HG03280 (cell line): ENCODE results near the gene EGFL8.
"Not testable (repeated sequence)": the region's sequence is repeated elsewhere in the genome, so short reads cannot be mapped to it uniquely, and the experiment has no call there.

Experiments
- ATAC-seq: cut with Tn5 transposase; IDR thresholded peaks from one replicate; pipeline ENCODE4 v1.9.1; 2021; ENCODE audit warnings: mild to moderate bottlenecking, moderate library complexity; ENCODE audit not compliant: unreplicated experiment

Gene EGFL8

DNA sequence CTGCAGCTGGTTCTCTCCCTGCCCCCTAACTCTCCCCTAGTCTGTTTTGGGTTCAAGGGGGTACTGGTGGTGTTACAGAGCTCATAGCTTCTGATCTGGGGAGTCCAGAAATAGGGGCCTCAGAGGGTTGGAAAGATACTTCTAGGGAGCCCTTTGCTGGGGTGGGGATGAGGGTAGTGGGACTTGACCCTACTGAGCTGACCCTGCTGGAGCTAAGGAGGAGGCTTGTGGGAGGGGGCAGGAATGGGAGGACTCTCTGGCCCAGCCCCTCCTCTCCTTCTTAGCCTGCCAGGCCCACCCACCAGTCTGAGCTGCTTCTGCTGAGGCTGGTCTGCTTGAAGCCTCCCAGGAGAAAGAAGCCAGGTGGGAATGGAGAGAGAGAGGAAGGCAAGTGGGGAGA lies at the start of gene EGFL8:
EGFL8 (plus strand) TSS at position 301 of the 400 bp plus-strand sequence. CDS start 1,571 bp downstream, outside the sequence.
- no peak for ATAC-seq

DNA sequence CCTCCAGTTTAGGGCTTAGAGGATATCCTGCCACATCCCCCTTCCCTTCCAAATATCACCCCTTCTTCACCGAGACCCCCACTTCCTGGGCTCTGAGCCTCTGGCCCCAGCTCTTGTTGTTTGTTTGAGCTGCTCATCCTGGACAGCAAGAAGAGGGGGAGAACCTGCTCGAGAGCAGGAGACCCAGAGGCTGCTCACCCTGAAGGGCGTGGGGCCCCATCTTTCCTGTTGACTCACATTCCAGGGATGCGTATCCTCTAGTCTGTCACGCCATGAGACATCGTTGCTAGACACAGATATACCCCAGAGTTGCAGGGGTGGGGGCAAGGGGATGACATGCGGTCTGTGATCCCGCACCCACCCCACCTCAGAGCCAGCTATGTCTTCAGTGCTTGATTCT lies 49.6 kb upstream of the EGFL8 start:
- no peak for ATAC-seq

DNA sequence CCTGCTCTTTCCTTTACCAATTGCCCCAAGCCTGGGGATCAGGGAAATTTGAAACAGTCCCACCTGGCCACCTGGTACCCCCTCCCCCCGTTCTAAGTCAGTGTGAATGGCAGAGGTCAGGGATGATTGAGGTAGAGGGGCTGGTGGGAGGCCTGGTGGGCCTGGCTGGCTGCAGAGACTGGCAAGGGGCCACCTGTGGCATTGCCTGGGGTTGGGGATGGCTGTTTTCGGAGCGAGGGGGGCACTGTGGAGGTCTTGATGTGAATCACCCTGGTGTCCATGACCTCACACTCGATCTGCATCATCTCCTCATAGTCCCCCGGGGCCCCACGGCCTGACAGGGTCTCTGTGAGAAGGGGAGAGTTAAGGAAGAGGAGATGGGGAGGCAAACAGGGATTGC lies 48.8 kb upstream of the EGFL8 start:
- no peak for ATAC-seq

DNA sequence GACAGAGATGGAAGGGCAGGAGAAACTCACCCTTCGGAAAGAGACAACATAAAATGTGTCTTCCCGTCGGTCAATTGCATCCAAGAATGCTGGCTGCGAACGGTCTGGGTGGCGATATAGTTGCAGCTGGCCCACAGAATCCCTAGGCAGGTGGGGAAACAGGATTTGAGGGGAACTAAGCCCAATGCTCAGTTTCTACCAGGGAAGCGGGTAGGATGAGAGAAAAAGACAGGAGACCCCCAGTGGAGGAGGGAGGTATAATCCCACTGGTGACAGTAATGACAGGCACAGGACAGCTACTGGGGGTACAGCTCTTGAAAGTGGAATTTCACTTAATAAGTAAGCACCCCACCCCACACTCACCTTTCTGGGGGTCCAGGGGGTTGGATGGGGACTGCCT lies 47.7 kb upstream of the EGFL8 start:
- no peak for ATAC-seq

DNA sequence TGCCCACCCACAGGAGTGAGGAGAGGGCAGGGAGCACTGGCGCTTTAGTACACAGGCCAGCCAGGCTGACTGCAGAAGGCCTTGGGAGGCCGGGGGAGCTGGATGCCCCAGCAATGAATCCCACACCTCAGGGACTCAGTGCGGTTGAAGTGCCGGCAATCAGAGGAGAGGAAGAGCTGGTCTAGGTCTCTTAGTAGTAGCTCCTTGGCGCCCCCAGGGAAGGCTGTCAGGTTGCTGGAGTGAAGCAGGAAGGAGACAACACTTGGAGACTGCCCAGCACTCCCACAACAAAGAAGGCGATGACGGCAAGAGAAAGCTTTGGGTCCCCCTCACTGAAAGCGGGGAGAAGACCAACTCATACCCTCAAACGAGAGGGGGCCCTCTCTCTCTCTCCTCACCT lies 46.9 kb upstream of the EGFL8 start:
- ATAC-seq, result no peak

DNA sequence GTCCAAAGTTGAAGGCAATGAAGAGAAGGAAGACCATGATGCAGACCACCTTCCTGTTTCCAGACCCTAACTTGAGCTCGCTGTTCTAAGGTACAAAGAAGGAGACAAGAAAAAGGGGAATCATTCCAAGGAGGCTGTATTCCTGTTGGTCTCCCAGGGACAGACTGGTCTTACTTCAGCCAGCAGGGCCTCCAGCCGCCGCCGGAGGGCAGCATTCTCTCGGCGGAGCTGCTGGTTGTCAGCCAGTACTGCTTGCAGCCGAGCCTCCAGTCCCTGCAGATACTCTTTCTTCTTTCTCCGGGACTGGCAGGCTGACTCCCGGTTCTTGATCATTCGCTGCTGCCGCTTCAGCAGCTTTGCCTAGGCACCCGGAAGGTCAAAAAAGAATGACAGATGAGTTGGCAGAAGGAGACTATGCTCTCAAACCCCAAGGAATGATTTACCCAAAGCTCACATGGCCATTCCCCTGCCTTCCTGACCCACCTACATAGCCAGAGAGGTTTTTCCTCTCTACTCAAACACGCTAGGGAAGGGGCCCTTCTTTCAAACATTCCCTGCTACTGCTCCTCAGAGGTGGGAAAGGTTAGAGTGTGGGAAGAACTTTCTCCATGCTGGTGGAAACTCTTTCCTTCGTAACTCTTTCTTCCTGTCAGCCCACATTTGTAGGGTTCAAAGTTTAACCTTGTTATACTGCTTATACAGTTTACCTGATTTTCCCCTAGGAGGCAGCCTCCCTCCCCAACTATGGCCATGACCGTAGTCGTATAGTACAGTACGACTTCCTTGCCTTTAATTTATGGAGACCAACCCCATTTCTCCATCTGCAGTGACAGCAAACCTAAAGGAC lies 45.4 kb upstream of the EGFL8 start:
- no peak for ATAC-seq

DNA sequence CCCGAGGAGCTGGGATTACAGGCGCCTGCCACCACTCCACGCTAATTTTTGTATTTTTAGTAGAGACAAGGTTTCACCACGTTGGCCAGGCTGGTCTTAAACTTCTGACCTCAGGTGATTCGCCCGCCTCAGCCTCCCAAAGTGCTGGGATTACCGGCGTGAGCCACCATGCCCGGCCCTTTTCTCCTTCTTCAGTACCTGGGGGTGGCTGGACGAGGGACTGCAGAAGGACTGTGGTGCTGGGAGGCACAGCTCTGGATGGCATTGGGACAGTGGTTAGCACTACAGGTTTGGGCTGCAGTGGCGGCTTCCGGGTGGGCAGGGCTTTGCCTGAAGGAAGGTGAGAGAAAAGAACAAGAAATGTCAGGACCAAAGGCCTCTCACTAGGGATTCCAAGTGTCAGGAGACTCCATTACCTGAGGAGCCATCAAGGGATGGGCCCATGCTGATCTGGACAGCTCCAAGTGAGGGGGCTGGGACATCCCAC lies 43.8 kb upstream of the EGFL8 start:
- no peak for ATAC-seq

DNA sequence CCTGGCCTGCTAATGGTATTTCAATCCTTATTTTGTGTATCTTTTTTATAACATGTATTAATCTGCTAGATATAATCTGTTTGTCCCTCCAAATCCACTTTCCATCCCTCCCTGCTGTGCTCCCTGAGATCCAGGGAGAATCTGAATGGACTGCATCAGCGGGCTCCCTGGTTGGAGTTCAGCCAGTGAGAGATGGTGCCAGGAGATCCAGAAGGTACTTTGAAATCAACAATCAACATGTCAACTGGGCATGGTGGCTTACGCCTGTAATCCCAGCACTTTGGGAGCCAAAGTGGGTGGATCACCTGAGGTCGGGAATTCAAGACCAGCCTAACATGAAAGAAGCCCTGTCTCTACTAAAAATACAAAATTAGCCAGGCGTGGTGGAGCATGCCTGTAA lies 40.7 kb upstream of the EGFL8 start:
- ATAC-seq, result no peak

DNA sequence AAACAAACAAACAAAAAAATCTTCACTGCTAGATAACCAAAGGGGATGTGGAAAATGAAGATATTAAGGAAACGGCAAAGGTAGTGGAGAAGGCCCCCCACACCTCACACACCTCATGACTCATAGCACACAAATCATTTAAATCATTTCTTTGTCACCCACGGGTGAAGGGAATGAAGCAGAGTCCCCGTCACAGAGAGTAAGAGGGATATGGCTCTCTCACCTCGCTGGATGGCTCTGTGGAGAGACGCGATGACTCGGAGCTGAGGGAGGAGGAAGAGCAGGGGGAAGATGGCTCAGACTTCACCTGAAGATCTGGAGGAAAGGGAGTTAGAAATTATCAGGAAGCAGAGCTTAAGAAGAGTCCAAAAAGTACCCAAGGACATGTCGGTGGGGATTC lies 37.5 kb upstream of the EGFL8 start:
- ATAC-seq, result no peak

DNA sequence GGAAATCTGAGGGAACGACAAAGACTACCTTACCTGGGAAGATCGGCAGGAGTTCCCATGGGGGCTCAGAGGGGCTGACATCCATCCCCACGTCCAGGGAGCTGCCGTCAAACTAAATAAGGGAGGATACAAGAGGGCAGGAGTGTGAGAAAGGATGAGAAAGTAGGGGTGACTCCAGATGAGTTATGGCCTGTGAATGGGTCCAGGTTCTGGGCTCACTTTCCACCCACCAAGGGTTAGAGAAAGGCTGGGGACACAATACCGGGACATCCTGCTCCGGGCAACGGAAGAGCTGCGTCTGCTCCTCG lies 37.0 kb upstream of the EGFL8 start:
- no peak for ATAC-seq

DNA sequence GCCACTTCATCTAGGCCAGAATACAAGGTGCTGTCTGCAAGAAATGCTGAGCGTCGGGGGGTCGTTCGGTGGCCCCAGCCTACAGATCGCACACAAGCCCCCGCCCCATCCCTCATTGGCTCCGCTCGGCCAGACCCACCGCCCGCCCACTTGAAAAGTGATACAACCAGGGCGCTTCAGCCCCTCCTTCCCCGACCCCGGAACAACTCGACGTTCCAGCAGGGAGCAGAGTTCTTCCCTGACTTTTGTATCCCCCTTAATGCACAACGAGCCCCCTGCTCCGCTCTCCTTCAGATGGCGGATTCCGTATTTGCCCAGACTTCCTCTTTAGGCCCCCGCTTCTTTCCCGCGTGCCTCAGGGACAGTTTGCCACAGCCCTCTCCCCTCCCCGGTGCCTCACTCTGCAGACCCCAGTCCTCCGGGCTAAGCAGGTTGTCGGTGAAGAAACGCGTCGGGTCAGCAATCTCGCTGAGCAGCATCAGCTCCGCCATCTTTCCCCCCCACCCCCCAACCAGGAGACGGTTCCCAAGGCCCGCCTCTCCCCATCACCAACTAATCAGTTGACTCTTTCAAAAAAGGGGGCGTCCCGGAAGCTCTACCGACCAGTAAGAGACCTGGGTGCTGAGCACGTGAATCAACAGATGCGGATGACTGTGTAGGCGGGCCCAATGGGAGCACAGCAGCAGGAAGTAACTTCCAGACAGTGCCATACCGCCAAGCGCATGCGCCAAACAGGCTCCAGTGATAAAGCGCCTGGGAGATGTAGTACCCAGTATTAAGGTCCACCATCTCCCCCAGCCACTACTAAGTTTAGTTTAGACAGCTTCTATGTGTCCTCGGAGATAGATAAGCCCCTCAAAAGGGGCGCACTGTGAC lies 36.4 kb upstream of the EGFL8 start, which contains the start of gene ATF6B:
ATF6B (minus strand) TSS at position 530 of the 876 bp plus-strand sequence; CDS start at position 491, 39 bp downstream.
- ATAC-seq, result peak; percentile 88

DNA sequence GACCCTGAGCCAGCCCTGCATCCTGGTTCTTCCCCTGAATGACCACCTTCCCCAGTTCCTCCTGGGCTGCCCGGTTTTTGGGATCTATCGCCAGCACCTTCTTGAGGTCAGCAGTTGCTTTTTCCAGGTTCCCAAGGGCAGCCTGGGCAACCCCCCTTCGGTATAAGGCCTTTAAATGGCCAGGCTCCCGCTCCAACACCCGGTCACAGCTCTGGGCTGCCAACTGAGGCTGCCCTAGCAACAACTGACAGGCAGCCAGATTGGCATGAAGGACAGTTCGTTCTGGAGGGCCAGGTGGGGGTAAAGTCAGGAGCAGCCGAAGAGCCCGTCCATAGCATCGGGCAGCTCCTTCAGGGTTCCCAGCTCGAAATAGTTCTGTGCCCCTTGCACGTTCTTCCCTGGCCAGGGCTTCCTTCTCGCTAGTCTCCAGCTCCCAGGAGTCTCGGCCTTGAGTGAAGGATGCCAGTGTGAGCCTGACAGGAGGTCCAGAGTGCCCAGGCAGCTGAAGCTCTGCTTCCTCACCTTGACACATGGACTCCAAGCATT lies 35.6 kb upstream of the EGFL8 start:
- no peak for ATAC-seq

DNA sequence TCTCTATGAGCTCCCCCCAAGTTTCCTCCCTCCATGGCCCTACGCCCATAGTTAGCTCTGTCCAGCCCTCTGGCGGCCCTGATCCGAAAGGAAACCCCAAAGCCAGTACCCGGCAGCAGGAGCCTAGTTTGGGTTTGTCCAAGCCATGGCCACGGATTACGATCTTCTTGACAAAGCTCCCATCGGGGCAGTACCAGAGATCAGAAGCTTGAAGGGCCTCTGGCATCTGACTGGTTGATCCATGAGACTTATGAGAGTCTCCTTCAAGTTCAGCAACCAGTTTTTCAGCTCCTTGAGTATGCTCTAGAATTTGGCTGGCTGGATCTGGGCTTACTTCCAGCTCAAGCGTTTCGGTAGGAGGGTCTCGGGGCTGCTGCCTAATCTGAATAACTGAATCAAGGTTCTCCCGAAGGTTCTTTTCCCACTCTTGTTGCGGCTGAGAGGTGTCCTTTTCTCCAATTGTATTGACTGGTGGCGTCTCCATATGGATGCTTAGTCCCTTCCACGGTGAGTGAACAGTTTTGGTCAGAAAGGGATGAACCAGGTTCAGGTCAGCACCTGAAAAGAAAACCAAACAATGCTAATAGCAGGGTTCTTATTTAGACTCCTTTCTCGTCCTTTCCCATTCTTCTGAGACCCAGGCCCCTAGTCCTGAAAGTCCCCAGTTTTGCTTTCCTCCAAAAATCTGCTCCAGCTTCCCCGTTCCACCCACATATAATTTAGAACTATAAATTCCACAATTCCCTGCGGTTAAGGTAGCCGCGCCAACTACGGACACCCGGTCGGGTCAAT lies 34.9 kb upstream of the EGFL8 start:
- no peak for ATAC-seq

DNA sequence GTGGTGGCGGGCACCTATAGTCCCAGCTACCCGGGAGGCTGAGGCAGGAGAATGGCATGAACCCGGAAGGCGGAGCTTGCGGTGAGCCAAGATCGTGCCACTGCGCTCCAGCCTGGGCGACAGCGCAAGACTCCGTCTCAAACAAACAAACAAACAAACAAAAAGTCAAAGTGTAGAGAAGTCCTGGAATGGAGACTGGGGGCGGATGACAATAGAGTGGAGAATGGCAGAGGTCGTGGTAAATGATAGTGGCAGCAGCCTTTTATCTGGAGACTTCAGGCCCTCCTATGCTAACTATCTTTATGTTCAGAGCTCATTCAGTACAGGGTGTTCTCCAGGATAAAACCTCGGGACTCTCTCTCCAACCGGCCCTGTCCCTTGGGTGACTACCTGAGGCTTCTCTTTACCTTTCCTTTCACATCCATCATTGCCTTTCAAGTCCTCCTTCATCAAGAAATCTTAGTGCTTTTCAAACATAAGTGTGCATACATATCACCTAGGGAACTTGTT lies 32.9 kb upstream of the EGFL8 start:
- no peak for ATAC-seq

DNA sequence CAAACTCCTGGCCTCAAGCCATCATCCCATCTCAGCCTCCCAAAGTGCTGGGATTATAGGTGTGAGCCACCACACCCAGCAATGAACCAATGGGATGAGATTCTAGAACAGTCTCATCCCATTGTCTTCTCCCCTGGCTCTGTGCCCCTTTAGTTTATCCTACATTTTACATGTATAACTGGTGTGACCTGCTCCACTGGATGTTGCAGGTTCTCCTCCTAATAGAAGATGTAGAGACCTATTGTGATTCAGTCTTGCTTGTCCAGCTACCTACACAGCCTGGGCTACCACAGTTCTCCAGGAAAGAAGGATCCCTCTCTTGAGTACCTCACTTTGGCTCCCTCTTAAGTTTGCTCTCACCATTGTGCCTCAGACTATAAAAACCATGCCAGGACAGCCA lies 32.3 kb upstream of the EGFL8 start:
- no peak for ATAC-seq

DNA sequence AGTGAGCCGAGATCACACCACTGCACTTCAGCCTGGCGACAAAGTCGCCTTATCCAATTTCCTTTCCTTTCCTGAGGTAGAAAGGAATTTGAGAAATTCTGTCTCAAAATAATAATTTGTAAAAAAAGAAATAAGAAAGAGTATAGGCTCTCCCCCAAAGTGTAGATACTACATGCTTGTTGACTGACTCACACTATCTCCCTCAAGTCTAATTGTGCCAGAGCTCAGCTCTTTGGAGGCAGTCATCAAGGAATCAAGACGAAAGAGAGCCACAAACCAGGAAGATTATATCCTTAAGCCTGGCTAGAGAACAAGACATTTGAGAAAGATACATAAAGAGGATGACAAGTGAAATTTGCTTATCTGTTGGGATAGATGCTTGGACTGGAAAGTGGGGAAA lies 30.6 kb upstream of the EGFL8 start:
- no peak for ATAC-seq

DNA sequence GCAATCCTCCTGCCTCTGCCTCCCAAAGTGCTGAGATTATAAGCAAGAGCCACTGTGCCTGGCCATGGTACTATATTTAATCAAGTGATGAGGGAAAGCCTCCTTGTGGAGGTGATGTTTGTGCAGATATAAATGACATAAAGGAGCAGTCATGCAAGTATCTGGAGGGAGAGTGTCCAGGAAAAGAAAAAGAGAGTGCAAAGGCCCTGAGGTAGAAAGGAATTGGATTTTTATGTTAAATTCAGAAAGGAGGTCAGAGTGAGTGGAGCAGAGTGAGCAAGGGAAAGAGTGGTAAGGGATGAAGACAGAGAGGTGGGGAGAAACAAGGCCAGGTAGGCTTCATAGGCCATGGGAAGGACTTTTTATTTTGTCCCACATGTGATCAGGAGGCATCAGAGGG lies 26.9 kb upstream of the EGFL8 start:
- no peak for ATAC-seq

DNA sequence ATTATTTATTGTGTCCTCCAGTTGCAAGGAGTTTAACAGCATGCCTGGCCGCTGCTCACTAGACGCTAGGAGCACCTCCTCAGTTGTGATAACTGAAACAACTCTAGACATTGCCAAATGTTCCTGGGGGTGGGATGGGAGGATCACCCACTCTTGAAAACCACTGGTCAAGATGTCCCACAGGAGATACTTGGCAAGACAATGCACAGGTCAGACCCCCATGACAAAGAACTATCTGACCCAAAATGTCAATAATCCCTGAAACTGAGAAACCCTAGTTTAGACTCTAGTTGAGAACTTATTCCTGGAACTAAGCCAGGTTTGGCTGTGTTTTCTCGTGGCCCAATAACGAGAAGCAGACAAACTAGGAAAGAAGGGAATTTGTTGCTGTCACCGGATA lies 24.8 kb upstream of the EGFL8 start:
- ATAC-seq, result no peak

DNA sequence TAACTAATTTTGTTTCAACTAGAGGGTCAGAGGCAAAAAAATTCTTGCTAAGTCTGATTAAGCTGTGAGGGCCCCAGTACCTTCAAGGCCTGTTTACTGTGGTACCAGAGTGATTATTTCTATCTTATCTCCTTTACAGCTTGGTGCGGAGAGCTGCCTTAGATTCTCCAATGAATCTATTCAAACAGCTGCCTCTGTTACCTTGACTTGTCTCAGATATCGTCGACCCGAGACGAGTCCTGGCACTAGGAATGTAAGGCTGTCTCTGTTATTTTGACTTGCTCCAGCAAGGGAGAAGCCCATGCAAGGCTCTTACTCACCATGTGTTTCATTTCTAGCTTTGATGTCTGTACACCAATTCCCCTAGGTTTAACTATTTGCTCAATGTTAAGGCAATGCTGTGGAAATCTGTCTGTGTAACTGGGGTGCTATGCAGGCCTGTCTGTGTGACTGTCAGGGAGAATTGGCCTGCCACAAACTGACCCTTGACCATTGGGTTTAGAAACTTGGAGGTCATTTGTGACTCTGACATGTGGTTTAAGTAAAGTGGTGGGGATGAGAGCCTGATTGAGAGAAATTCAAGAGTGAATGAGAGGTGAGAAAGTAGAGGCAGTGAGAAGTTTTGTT lies 23.9 kb upstream of the EGFL8 start:
- no peak for ATAC-seq

DNA sequence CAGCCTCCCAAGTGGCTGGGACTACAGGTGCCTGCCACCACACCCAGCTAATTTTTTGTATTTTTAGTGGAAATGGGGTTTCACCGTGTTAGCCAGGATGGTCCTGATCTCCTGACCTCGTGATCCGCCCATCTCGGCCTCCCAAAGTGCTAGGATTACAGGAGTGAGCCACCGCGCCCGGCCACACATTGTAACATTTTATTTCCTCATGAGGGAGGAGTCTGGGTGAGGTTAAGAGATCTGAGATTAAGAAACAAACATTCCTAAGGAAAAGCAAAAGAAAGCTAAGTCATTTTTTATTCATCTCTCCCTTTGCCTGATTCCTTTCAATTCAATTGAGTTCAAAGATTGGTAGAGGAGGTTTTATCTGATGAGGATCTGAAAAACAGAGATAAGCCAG lies 20.2 kb upstream of the EGFL8 start:
- ATAC-seq, result not testable (repeated sequence)
